ENCODE data around the gene LRRK1. TPM values are rescaled to one million over a fixed set of nuclear protein-coding genes. Genes with fewer than 3 reads are reported as not detected.

The LRRK1 gene
- total RNA-seq, 1 donor from 2014 or later: 6.6 TPM

DNA sequence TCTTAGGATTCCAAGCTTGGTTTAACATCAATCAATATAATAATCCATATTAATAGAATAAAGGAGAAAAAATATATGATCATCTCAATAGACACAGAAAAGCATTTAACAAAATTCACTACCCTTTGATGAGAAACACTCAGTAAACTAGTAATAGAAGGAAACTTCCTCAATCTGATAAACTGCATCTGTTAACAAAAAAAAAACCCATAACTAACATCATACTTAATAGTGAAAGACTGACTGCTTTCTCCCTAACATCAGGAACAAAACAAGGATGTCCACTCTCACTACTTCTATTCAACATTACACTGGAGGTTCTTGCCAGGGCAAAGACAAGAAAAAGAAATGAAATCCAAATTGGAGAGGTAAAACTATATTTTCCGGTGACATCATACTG is 30.5 kb downstream of the LRRK1 start:
- no peaks in the 10 kb centered on the region for H3K36me3 ChIP-seq (ENCODE audit: control insufficient read depth, insufficient read depth, low read length)
- H3K4me3 ChIP-seq (ENCODE audit: low read depth, low read length): no peak overlapping the region
- no peak for TF ChIP-seq CTCF (IDR thresholded peaks at IDR 0.05; ENCODE audit: insufficient read depth, low read length, poor library complexity, severe bottlenecking)
- H3K27me3 ChIP-seq (ENCODE audit: control insufficient read depth, insufficient read depth, low read length): no peaks in the 10 kb centered on the region
- no peak for DNase-seq (ENCODE audit: low read depth)

- Histone ChIP-seq H3K36me3 (ENCODE audit: control insufficient read depth, insufficient read depth, low read length) (no peaks in the 10 kb centered on the region), H3K27me3 (ENCODE audit: control insufficient read depth, insufficient read depth, low read length) (no peaks in the 10 kb centered on the region), H3K4me3 (ENCODE audit: low read depth, low read length) (no peak overlapping the region)
- TF ChIP-seq CTCF (IDR thresholded peaks at IDR 0.05; ENCODE audit: insufficient read depth, low read length, poor library complexity, severe bottlenecking): no peak
- DNase-seq (ENCODE audit: low read depth): no peak
These were observed 32.8 kb downstream of the LRRK1 start for GRCh38 chr15:100951965-100952364.

DNA sequence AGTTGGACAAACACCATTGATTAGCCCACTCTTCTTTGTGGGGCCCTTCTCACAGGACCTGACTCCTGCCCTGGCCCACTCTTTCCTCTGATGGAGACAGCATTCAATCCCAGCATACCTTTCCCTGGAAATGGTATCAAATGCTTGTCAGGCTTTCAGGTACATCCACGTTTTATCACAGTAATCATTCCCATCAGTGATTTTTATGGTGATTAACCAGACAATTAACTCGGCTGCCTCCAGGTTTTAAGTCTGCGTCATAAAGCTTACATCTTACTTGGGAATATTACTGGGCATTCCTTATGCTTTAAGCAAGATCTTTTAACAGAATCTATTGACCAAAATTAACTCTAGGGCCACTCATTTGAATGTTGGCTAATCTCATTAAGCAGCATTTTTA is 33.4 kb downstream of the LRRK1 start:
- no peaks in the 10 kb centered on the region for H3K27me3 ChIP-seq (ENCODE audit: control insufficient read depth, insufficient read depth, low read length)
- H3K4me3 ChIP-seq (ENCODE audit: low read depth, low read length): no peak overlapping the region
- no peak for TF ChIP-seq CTCF (IDR thresholded peaks at IDR 0.05; ENCODE audit: insufficient read depth, low read length, poor library complexity, severe bottlenecking)
- no peaks in the 10 kb centered on the region for H3K36me3 ChIP-seq (ENCODE audit: control insufficient read depth, insufficient read depth, low read length)
- DNase-seq (ENCODE audit: low read depth): no peak

DNA sequence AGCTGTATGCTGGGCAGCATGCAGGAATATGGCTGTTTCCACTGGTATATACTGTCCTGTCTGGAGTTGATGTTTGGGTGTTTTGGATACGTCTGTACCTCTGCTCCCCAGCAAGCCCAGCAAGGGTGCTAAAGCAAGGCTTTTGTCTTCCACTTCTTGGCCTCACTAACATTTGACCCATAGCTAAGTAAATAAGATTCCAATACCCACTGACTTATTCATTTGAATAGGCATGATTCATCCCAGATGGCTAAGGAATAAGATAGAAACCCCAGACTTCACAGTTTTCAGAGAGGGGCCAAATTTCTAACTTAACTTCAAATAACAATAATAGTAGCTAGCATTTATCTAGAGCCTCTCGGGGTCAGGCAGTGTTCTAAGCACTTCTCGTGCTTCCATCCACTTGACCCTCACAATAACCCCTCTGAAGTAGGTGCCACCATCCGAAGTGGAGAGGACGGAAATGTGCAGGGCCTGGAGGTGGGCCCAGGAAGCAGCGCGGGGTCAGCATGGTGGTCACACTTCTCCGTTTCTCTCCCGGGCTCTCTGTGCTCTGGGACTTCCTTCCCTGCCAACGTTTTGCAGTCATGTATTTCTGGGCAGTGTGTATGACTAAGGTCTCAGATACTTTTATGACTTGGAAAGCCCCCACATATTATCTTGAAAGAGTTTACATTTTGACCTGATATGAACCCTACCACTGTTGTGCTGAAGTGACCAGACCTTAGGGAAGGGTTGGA is 39.3 kb downstream of the LRRK1 start:
- no peak for TF ChIP-seq CTCF (IDR thresholded peaks at IDR 0.05; ENCODE audit: insufficient read depth, low read length, poor library complexity, severe bottlenecking)
- Histone ChIP-seq H3K27me3 (ENCODE audit: control insufficient read depth, insufficient read depth, low read length) (no peaks in the 10 kb centered on the region), H3K36me3 (ENCODE audit: control insufficient read depth, insufficient read depth, low read length) (no peaks in the 10 kb centered on the region), H3K4me3 (ENCODE audit: low read depth, low read length) (no peak overlapping the region)
- peak; percentile 26 for DNase-seq (ENCODE audit: low read depth)

GRCh38 chr15:100959066-100960050 is 40.2 kb downstream of the LRRK1 start:
- Histone ChIP-seq H3K36me3 (ENCODE audit: control insufficient read depth, insufficient read depth, low read length) (no peaks in the 10 kb centered on the region), H3K27me3 (ENCODE audit: control insufficient read depth, insufficient read depth, low read length) (no peaks in the 10 kb centered on the region), H3K4me3 (ENCODE audit: low read depth, low read length) (no peak overlapping the region)
- no peak for DNase-seq (ENCODE audit: low read depth)
- TF ChIP-seq CTCF (IDR thresholded peaks at IDR 0.05; ENCODE audit: insufficient read depth, low read length, poor library complexity, severe bottlenecking): no peak

Measured in kidney epithelial cell (primary cell).